NCI-H748 (cell line): ENCODE results near the gene UFL1.

Experiments
- DNase-seq: peaks from one replicate; lab custom pipeline; 2025; ENCODE audit not compliant: unreplicated experiment; lab: John Stamatoyannopoulos, UW

Gene UFL1

DNA sequence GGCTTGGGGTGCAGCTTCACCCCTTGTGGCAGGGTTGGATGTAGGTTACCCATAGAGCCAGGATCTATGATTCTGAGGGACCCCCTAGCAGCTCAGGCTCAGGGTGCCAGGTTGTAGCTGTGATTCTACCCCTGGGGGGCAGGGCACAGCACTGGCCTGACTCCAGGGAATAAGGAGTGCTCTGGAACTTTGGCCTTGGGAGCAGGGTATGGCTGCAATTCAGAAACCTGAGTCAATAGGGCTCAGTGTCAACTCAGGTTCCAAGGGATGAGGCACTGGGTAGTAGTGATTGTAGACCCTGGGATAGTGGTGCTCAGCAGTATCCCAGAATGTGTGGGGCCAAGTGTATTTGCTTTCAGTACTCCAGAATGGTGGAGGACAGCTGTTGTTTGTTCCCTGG lies 49.9 kb downstream of the UFL1 start:
- DNase-seq, result no peak

DNA sequence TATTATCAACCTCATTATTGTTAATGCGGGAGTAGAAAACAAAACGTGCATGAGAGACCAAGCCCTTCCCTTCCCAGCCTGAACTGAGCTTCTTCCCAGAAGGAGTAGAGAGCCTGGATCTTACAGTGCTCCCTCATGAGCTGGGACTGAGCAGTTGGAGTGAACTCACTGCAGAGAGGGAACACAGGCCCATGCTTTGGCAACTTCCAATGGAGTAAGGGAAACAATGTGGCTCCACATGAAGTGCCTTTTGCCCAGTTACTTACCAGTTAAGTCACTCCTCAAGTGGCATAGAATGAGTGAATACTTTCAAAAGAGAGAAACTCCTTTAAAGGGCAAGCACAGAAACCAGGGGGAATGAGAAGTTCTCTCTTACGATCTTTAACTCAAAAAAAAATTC lies 53.8 kb downstream of the UFL1 start:
- DNase-seq, result no peak

DNA sequence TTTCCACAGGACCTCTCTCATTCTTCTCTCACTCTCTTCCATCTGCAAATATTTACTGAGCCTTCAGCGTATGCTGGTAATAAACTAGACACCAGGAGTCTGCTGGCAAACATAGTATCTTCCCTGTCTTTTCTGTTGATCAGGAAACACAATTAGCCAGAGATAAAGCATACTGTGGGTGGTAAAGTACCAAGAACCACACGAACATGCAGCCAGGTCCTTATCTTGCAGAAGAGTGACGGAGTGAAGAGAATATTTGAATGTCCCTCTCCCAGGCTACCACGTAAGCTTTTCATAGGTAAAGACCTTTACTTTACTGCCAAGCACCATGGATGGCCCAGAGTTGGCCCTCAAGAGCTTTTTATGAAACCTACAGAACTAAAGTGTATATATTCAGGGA lies 54.6 kb downstream of the UFL1 start:
- no peak for DNase-seq

DNA sequence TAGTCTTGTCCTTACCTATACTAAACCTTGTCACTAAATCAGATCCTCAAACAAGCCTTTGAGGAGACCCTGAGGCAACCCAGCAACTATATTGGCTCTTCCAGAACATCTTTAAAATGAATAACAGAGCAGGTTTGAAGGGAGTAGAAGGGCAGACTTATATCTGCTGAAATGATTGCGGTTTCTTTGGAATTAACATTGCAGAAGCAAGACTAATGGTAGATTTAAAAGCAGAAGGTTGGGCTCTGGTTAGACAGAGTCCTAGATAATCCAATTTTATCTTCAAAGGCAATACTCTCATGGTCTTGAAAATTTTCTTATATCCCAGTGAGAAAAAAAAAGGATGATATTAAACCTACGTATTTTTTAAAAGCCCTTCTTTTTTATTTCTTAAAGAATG lies 60.4 kb downstream of the UFL1 start:
- no peak for DNase-seq

DNA sequence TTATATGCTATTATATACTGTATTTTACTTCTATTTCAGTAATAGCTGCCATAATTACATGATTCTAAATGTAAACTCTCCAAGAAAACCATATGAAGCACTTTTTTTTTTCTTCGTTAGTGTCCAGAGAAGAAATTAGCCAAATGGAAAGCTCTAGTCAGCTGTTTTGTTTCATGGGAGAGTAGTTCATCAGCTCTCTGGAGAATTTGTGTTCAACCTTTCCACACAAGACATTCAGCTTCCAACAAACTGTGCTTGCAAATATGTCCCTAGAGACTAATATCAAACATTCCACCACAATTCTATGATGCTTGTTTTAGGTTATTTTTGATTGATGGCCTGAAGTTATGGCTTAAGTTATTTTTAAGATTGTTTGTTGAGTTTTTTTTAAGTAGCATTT lies 60.8 kb downstream of the UFL1 start:
- DNase-seq, result no peak

DNA sequence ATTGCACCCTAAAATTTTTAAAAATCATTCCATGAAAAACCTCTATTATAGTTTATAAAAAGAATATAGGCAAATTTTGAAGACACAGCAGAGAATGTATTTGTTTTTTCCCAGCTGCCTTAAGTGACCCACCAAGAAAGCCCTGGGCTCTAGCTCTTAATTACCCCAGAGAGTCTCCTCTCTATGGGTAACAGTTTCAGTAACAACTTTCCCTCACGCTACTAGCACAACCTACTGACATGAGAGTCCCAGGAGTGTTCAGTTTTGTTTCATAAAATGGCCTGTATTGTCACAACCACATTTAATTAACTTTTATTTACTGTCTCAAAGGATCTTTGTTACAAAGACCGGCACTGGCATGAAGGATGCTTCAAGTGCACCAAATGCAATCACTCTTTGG lies 82.8 kb downstream of the UFL1 start:
- DNase-seq, result no peak
